HepG2 (cell line): ENCODE results near the gene DOCK10. TPM values are rescaled to one million over a fixed set of nuclear protein-coding genes. Genes with fewer than 3 reads are reported as not detected.

Experiments
- FUBP1 ChIP-seq: sonication (generic); formaldehyde crosslinking; IDR thresholded peaks from 2 replicates; pipeline ENCODE4 v1.5.1; 2020; ENCODE audit warnings: missing genetic modification reagents, mild to moderate bottlenecking, borderline replicate concordance
- GLI4 ChIP-seq: sonication (generic); formaldehyde crosslinking; IDR thresholded peaks from 2 replicates; pipeline ENCODE4 v1.5.1; 2020; ENCODE audit warnings: missing genetic modification reagents, mild to moderate bottlenecking, moderate library complexity, borderline replicate concordance
- PPARG ChIP-seq: conservative IDR thresholded peaks from 2 replicates; pipeline ENCODE4 v1.6.1; 2016; ENCODE audit warnings: missing biosample characterization, missing genetic modification reagents
- SOX6 ChIP-seq, 2 experiments: fragments of 450-650 bp in 1 of 2; sonication (generic) in 1 of 2; formaldehyde crosslinking in 1 of 2; IDR thresholded peaks; 2 replicates each; pipeline versions ENCODE4 v1.4.0 to v1.6.1; 2017 to 2020; ENCODE audit warnings: antibody characterized with exemption in 1 of 2, mild to moderate bottlenecking in 1 of 2, missing genetic modification reagents in 1 of 2
- STAT6 ChIP-seq: sonication (generic); formaldehyde crosslinking; IDR thresholded peaks from 2 replicates; pipeline ENCODE4 v1.4.0; 2020; ENCODE audit warnings: missing genetic modification reagents, mild to moderate bottlenecking, borderline replicate concordance
- TARDBP ChIP-seq: sonication (generic); formaldehyde crosslinking; IDR thresholded peaks from 2 replicates; pipeline ENCODE4 v1.8.0; 2022; ENCODE audit warnings: mild to moderate bottlenecking, missing genetic modification reagents
- TEF ChIP-seq: sonication (generic); formaldehyde crosslinking; IDR thresholded peaks from 2 replicates; pipeline ENCODE4 v1.5.0; 2020; ENCODE audit warnings: missing genetic modification reagents
- TOE1 ChIP-seq: sonication (generic); formaldehyde crosslinking; IDR thresholded peaks from 2 replicates; pipeline ENCODE4 v1.4.0; 2020; ENCODE audit warnings: mild to moderate bottlenecking, missing genetic modification reagents
- ZNF142 ChIP-seq: sonication (generic); formaldehyde crosslinking; IDR thresholded peaks from 2 replicates; pipeline ENCODE4 v1.4.0; 2020; ENCODE audit warnings: missing genetic modification reagents
- polyA plus RNA-seq, 8 experiments: library from polyadenylated mRNA; depleted of rRNA in 3 of 8; stranded (reverse) in 7 of 8; unstranded in 1 of 8; fragments of >200 nt; fragmentation: Illumina TruSeq in 4 of 8; extraction: Trizol in 4 of 8; gene quantifications; 2 replicates each; pipeline versions ENCODE4 v1.2.1 to v1.2.3, GENCODE V29; 2011 to 2016; ENCODE audit warnings: low read depth in 4 of 8, missing spikeins in 1 of 8, mixed read lengths in 1 of 8; ENCODE audit not compliant: insufficient read depth in 1 of 8
- total RNA-seq, 5 experiments: library from RNA; depleted of rRNA; stranded (reverse); fragments of >200 nt; fragmentation: Illumina TruSeq; extraction: Trizol; gene quantifications; 2 replicates each; pipeline ENCODE4 v1.2.3, GENCODE V29; 2016; ENCODE audit warnings: low read depth in 1 of 5

The DOCK10 gene
- total and polyA plus RNA-seq, 2 of the 13 experiments (the other 11 are each of a cell fraction or from before 2014, with no cell fraction given): not detected

- TF ChIP-seq ZNF142 (CRISPR knock-in tag): no peak
- no peak for TF ChIP-seq TARDBP (CRISPR knock-in tag)
- TF ChIP-seq GLI4 (CRISPR knock-in tag): no peak
- TF ChIP-seq TEF (CRISPR knock-in tag): no peak
- TF ChIP-seq FUBP1: no peak
- no peak for TF ChIP-seq TOE1 (CRISPR knock-in tag)
- no peak for TF ChIP-seq PPARG
- TF ChIP-seq SOX6 (IDR thresholded peaks at IDR 0.05): no peak
- TF ChIP-seq SOX6 (CRISPR knock-in tag; IDR thresholded peaks at IDR 0.05): no peak
- TF ChIP-seq STAT6 (CRISPR knock-in tag): no peak
Measured at GRCh38 chr2:225010804-225011203, 31.5 kb downstream of the DOCK10 start (continued).
